K562 (cell line): ENCODE results near the gene UBL7. TPM values are rescaled to one million over a fixed set of nuclear protein-coding genes. Genes with fewer than 3 reads are reported as not detected.

Source experiments
- ATAC-seq: fragments of 200-7000 bp; cut with Tn5 transposase; 3 replicates; pipeline ENCODE4 v1.9.1; 2020; ENCODE audit warnings: moderate library complexity
- BruUV-seq: library from RNA; stranded (reverse); fragments of 400-500 nt; replicated peaks from 2 replicates; lab custom pipeline; 2021; lab: Mats Ljungman, UMichigan
- CTCF ChIA-PET: fragments of 300-600 bp; formaldehyde crosslinking; extraction: SDS; loops from one replicate; lab custom pipeline; 2021; ENCODE audit warnings: low intra/inter-chr PET ratio; lab: Yijun Ruan, JAX
- POLR2A ChIA-PET: fragments of 300-600, 350-650 bp; sonication (Branson Sonifier 250); formaldehyde crosslinking; extraction: SDS; loops from one replicate; lab custom pipeline; 2021; ENCODE audit warnings: antibody characterized with exemption, inconsistent platforms; lab: Yijun Ruan, JAX
- DNase-seq, 4 experiments: peaks; one replicate each; pipeline versions ENCODE4 v3.0.0 to v3.0.0-alpha.2; 2011 to 2018; ENCODE audit warnings: low spot score in 3 of 4, mixed read lengths in 3 of 4; ENCODE audit errors: extremely low read depth in 1 of 4
- FAIRE-seq: peaks from 2 replicates; lab custom pipeline; 2011; peaks lifted over from hg19 to GRCh38; lab: Jason Lieb, UNC
- H2AFZ ChIP-seq: 2 replicates; pipeline ENCODE4 v1.6.0; 2011; ENCODE audit warnings: low read depth, low read length, control low read depth, inconsistent platforms
- H3K27ac ChIP-seq: fragments of 200-600 bp; 3 replicates; pipeline ENCODE4 v1.8.0; 2011; ENCODE audit warnings: low read depth, mild to moderate bottlenecking, control low read depth, inconsistent platforms, low read length, moderate library complexity, mixed read lengths; ENCODE audit errors: extremely low read depth
- H3K27me3 ChIP-seq, 2 experiments: fragments of 300-600 bp in 1 of 2; 2 replicates in 1 of 2; 3 replicates in 1 of 2; pipeline versions ENCODE4 v1.6.0 to v1.8.0; 2011; ENCODE audit warnings: inconsistent platforms in 2 of 2, low read length in 2 of 2, mild to moderate bottlenecking in 1 of 2, mixed read lengths in 1 of 2, moderate library complexity in 1 of 2; ENCODE audit not compliant: control insufficient read depth in 2 of 2, insufficient read depth in 2 of 2
- H3K36me3 ChIP-seq: fragments of 300-600 bp; 3 replicates; pipeline ENCODE4 v1.8.0; 2011; ENCODE audit warnings: mild to moderate bottlenecking, low read length, inconsistent platforms; ENCODE audit not compliant: control insufficient read depth, insufficient read depth
- H3K4me1 ChIP-seq, 2 experiments: fragments of 200-600 bp in 1 of 2; replicated peaks in 1 of 2; 2 replicates in 1 of 2; 3 replicates in 1 of 2; pipeline versions ENCODE4 v1.5.1 to v1.8.0; 2011; ENCODE audit warnings: inconsistent platforms in 2 of 2, low read length in 2 of 2, mild to moderate bottlenecking in 1 of 2, mixed read lengths in 1 of 2, moderate library complexity in 1 of 2; ENCODE audit not compliant: control insufficient read depth in 2 of 2, insufficient read depth in 2 of 2
- H3K4me2 ChIP-seq: 2 replicates; pipeline ENCODE4 v1.6.1; 2011; ENCODE audit warnings: low read length, control low read depth, inconsistent platforms, mixed read lengths; ENCODE audit not compliant: insufficient read depth
- H3K4me3 ChIP-seq: fragments of 200-600 bp; sonication (generic), shearing (Covaris generic); 2 replicates; pipeline ENCODE4 v1.5.1; 2016; ENCODE audit warnings: control low read depth, inconsistent platforms
- H3K79me2 ChIP-seq: fragments of 200-600 bp; 3 replicates; pipeline ENCODE4 v1.8.0; 2011; ENCODE audit warnings: low read length, inconsistent platforms; ENCODE audit not compliant: control insufficient read depth, insufficient read depth
- H3K9ac ChIP-seq, 2 experiments: 2 replicates each; pipeline versions ENCODE4 v1.6.0 to v1.6.1; 2011; ENCODE audit warnings: low read depth in 2 of 2, low read length in 2 of 2, control low read depth in 1 of 2, inconsistent platforms in 1 of 2, mild to moderate bottlenecking in 1 of 2, mixed read lengths in 1 of 2; ENCODE audit not compliant: insufficient read depth in 1 of 2
- H3K9me1 ChIP-seq: one replicate; pipeline ENCODE4 v1.6.0; 2011; ENCODE audit warnings: inconsistent platforms, mild to moderate bottlenecking, low read length, moderate library complexity; ENCODE audit not compliant: control insufficient read depth, insufficient read depth
- H3K9me3 ChIP-seq: replicated peaks from 2 replicates; pipeline ENCODE4 v1.5.1; 2011; ENCODE audit warnings: low read depth, low read length, inconsistent platforms; ENCODE audit not compliant: control insufficient read depth, insufficient read depth
- H4K20me1 ChIP-seq: replicated peaks from 2 replicates; pipeline ENCODE4 v1.6.1; 2011; ENCODE audit warnings: low read length, inconsistent platforms, mixed read lengths; ENCODE audit not compliant: control insufficient read depth, insufficient read depth
- L3MBTL2 ChIP-seq: fragments of 450-650 bp; IDR thresholded peaks from 2 replicates; pipeline ENCODE4 v1.6.1; 2016; ENCODE audit warnings: mild to moderate bottlenecking, moderate library complexity
- MAFF ChIP-seq: IDR thresholded peaks from 2 replicates; pipeline ENCODE4 v1.6.1; 2012; ENCODE audit warnings: low read length, improper control_type of control experiment
- NCOA1 ChIP-seq: fragments of 450-650 bp; IDR thresholded peaks from 2 replicates; pipeline ENCODE4 v1.6.1; 2016; ENCODE audit warnings: low read depth
- SMC3 ChIP-seq: conservative IDR thresholded peaks from 2 replicates; pipeline ENCODE4 v1.6.1; 2011; ENCODE audit warnings: low read depth, low read length, improper control_type of control experiment; ENCODE audit not compliant: insufficient read depth
- SPI1 ChIP-seq: IDR thresholded peaks from 2 replicates; pipeline ENCODE4 v1.6.1; 2011; ENCODE audit warnings: low read depth, low read length, control low read depth, borderline replicate concordance
- TGIF2 ChIP-seq: sonication (generic); formaldehyde crosslinking; IDR thresholded peaks from 2 replicates; pipeline ENCODE4 v1.8.1; 2022; ENCODE audit warnings: mild to moderate bottlenecking, missing genetic modification reagents, moderate library complexity
- ZNF24 ChIP-seq: fragments of 450-650 bp; IDR thresholded peaks from 2 replicates; pipeline ENCODE4 v1.6.1; 2016
- ZNF707 ChIP-seq: fragments of 250-450 bp; sonication (Bioruptor Pico); conservative IDR thresholded peaks from 2 replicates; pipeline ENCODE4 v1.8.0; 2022; ENCODE audit warnings: inconsistent platforms, mild to moderate bottlenecking, moderate library complexity
- WGBS: fragments of 100-300 bp; shearing (Covaris generic); methylation state at CpG from one replicate; pipeline ENCODE4 v1.1.6; 2016; ENCODE audit warnings: low coverage, mixed read lengths; ENCODE audit not compliant: insufficient coverage; ENCODE audit errors: missing lambda C conversion rate; 5-methylcytosine and 5-hydroxymethylcytosine counted together
- in situ Hi-C: fragments of 300-500 bp; cut with MboI; formaldehyde crosslinking; loops from 4 replicates; pipeline ENCODE4 v1.15.0; 2018; ENCODE audit warnings: inconsistent platforms, mixed read lengths
- intact Hi-C: fragments of 100-400 bp; cut with micrococcal nuclease; formaldehyde crosslinking; loops from 2 replicates; pipeline ENCODE4 v1.14.2; 2022
- polyA plus RNA-seq, 8 experiments: library from polyadenylated mRNA; depleted of rRNA in 4 of 8; stranded (reverse) in 5 of 8; unstranded in 3 of 8; fragments of >200 nt; fragmentation: Nextera tagmentation in 2 of 8; fragmentation: Illumina TruSeq in 1 of 8; extraction: Ambion mirVana in 2 of 8; extraction: Trizol in 1 of 8; gene quantifications; 2 replicates each; pipeline versions ENCODE4 v1.2.1 to v1.2.3, GENCODE V29; 2011 to 2014; ENCODE audit warnings: inconsistent platforms in 1 of 8, missing spikeins in 1 of 8
- total RNA-seq, 7 experiments: library from RNA; depleted of rRNA in 6 of 7; stranded (reverse); fragments of >200 nt in 6 of 7; fragmentation: Illumina TruSeq in 2 of 7; extraction: Trizol in 2 of 7; gene quantifications; 2 replicates each; pipeline versions ENCODE4 v1.2.1 to v1.2.3, GENCODE V29; 2011 to 2021; ENCODE audit warnings: low replicate concordance in 1 of 7
- TF ChIP-seq, protein P1 (sequence below), 3 experiments: IDR thresholded peaks in 2 of 3; conservative IDR thresholded peaks in 1 of 3; 2 replicates each; pipeline ENCODE4 v1.5.1; 2011 to 2012; ENCODE audit warnings: low read length in 3 of 3, mild to moderate bottlenecking in 3 of 3, control low read depth in 2 of 3, improper control_type of control experiment in 1 of 3, inconsistent platforms in 1 of 3, low read depth in 1 of 3, mixed read lengths in 1 of 3, moderate library complexity in 1 of 3; ENCODE audit not compliant: insufficient read depth in 2 of 3
- TF ChIP-seq, protein P2 (sequence below): fragments of 450-650 bp; conservative IDR thresholded peaks from 2 replicates; pipeline ENCODE4 v1.6.1; 2016; ENCODE audit warnings: missing genetic modification characterization, low read depth, mild to moderate bottlenecking, control low read depth, missing compliant biosample characterization
- TF ChIP-seq, protein P3 (sequence below): fragments of 450-650 bp; IDR thresholded peaks from 2 replicates; pipeline ENCODE4 v1.6.1; 2018; ENCODE audit not compliant: partially characterized antibody
- TF ChIP-seq, protein P4 (sequence below): sonication (generic); formaldehyde crosslinking; IDR thresholded peaks from 2 replicates; pipeline ENCODE4 v1.8.0; 2022; ENCODE audit warnings: mild to moderate bottlenecking, missing genetic modification reagents

The UBL7 gene
- total and polyA plus RNA-seq, 9 of the 15 experiments (the other 6 are each of a cell fraction or from before 2014, with no cell fraction given) = 19.2 to 63.4 (median 44.9) TPM

DNA sequence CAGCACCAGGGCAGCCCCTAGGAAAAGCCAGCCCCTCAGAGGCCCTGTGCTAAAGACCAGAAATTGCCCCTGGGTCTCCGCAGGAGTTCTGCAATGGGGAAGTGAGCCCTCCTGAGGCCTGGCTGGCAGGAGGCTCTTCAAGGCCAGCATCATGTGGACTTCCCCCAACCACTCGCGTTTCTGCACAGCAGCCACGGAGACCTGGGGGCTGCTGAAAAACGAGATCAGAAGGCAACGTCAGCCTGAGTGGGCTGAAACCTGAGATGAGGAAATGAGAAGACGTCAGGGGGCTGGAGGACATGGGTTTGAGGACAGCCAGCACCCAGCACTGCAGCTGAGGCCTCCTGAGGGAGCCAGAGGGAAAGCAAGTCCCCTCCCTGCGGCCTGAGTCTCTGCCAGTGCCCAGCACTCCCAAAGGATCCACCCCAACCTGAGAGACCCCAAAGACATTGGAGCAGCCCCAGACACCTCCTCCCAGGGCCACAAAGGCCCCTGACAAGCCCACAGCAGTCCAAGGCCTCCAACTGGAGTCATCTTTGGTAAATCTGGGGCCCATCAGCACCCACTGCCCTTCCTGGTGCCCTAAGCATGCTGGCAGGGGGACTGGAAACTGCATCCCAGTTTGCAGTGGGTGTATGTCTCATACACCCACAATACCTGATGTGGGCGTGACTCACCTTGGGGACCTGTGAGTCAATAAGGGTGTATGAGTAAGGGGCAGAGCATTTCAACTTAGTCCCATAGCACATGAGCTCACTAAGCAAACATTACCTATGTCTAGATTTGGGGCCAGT is 64.3 kb downstream of the UBL7 start:
- Histone ChIP-seq H2AFZ (peak overlapping the region; percentile 72), H3K4me2 (no peak overlapping the region), H3K4me1 (peaks cover 50 to 66% of the 10 kb centered on the region in 2 experiments), H3K9me1 (no peaks in the 10 kb centered on the region), H3K79me2 (no peaks in the 10 kb centered on the region), H3K27ac (0 out of 3 replicates have a peak overlapping the region, but pooled peaks have one; percentile 22), H3K9ac (peak overlapping the region in 1 of 2 experiments; percentile 77; a peak in 2 of 4 replicates), H3K4me3 (no peak overlapping the region), H4K20me1 (no peaks in the 10 kb centered on the region), H3K36me3 (no peaks in the 10 kb centered on the region), H3K9me3 (no peaks in the 10 kb centered on the region), H3K27me3 (no peaks in the 10 kb centered on the region)
- CTCF ChIA-PET = no interaction called here
- ATAC-seq (no peak), FAIRE-seq (no peak), DNase-seq (no peak)
- in situ Hi-C loops (no loop called here), intact Hi-C loops (no loop called here)
- 42% methylated on average over 9 of the region's 9 CpGs for WGBS
- BruUV-seq = no TSS peak
- POLR2A ChIA-PET = interaction anchor here (0.5 to 2.3 kb wide), 5 partner anchors 8 to 546 kb away, joined by 3 to 9 read pairs (median 4); partner anchors contain the start of gene UBL7
- TF ChIP-seq SMC3 (no peak), MAFF (no peak), ZNF707 (CRISPR knock-in tag) (no peak), SPI1 (0 out of 2 replicates have a peak, but pooled peaks have one; percentile 41), ZNF24 (no peak), NCOA1 (no peak), TGIF2 (no peak), L3MBTL2 (peak; percentile 36; the same call in 1 of the 2 replicates)
- TF ChIP-seq, protein P1, sequence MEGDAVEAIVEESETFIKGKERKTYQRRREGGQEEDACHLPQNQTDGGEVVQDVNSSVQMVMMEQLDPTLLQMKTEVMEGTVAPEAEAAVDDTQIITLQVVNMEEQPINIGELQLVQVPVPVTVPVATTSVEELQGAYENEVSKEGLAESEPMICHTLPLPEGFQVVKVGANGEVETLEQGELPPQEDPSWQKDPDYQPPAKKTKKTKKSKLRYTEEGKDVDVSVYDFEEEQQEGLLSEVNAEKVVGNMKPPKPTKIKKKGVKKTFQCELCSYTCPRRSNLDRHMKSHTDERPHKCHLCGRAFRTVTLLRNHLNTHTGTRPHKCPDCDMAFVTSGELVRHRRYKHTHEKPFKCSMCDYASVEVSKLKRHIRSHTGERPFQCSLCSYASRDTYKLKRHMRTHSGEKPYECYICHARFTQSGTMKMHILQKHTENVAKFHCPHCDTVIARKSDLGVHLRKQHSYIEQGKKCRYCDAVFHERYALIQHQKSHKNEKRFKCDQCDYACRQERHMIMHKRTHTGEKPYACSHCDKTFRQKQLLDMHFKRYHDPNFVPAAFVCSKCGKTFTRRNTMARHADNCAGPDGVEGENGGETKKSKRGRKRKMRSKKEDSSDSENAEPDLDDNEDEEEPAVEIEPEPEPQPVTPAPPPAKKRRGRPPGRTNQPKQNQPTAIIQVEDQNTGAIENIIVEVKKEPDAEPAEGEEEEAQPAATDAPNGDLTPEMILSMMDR (IDR thresholded peaks at IDR 0.05 in 2 of 3, conservative IDR thresholded peaks at IDR 0.05 in 1 of 3; ENCODE audit: insufficient read depth in 2 of 3, low read depth in 1 of 3, low read length in 3 of 3) = 0 out of 6 replicates have a peak, but pooled peaks of 1 of the 3 experiments have one; percentile 4
- TF ChIP-seq, protein P2, sequence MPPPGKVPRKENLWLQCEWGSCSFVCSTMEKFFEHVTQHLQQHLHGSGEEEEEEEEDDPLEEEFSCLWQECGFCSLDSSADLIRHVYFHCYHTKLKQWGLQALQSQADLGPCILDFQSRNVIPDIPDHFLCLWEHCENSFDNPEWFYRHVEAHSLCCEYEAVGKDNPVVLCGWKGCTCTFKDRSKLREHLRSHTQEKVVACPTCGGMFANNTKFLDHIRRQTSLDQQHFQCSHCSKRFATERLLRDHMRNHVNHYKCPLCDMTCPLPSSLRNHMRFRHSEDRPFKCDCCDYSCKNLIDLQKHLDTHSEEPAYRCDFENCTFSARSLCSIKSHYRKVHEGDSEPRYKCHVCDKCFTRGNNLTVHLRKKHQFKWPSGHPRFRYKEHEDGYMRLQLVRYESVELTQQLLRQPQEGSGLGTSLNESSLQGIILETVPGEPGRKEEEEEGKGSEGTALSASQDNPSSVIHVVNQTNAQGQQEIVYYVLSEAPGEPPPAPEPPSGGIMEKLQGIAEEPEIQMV = no peak
- TF ChIP-seq, protein P3, sequence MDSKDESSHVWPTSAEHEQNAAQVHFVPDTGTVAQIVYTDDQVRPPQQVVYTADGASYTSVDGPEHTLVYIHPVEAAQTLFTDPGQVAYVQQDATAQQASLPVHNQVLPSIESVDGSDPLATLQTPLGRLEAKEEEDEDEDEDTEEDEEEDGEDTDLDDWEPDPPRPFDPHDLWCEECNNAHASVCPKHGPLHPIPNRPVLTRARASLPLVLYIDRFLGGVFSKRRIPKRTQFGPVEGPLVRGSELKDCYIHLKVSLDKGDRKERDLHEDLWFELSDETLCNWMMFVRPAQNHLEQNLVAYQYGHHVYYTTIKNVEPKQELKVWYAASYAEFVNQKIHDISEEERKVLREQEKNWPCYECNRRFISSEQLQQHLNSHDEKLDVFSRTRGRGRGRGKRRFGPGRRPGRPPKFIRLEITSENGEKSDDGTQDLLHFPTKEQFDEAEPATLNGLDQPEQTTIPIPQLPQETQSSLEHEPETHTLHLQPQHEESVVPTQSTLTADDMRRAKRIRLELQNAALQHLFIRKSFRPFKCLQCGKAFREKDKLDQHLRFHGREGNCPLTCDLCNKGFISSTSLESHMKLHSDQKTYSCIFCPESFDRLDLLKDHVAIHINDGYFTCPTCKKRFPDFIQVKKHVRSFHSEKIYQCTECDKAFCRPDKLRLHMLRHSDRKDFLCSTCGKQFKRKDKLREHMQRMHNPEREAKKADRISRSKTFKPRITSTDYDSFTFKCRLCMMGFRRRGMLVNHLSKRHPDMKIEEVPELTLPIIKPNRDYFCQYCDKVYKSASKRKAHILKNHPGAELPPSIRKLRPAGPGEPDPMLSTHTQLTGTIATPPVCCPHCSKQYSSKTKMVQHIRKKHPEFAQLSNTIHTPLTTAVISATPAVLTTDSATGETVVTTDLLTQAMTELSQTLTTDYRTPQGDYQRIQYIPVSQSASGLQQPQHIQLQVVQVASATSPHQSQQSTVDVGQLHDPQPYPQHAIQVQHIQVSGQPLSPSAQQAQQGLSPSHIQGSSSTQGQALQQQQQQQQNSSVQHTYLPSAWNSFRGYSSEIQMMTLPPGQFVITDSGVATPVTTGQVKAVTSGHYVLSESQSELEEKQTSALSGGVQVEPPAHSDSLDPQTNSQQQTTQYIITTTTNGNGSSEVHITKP = no peak
- TF ChIP-seq, protein P4, sequence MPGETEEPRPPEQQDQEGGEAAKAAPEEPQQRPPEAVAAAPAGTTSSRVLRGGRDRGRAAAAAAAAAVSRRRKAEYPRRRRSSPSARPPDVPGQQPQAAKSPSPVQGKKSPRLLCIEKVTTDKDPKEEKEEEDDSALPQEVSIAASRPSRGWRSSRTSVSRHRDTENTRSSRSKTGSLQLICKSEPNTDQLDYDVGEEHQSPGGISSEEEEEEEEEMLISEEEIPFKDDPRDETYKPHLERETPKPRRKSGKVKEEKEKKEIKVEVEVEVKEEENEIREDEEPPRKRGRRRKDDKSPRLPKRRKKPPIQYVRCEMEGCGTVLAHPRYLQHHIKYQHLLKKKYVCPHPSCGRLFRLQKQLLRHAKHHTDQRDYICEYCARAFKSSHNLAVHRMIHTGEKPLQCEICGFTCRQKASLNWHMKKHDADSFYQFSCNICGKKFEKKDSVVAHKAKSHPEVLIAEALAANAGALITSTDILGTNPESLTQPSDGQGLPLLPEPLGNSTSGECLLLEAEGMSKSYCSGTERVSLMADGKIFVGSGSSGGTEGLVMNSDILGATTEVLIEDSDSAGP = no peak
